H9 (cell line): ENCODE data around the gene GUCY2D. TPM values are rescaled to one million over a fixed set of nuclear protein-coding genes. Genes with fewer than 3 reads are reported as not detected.

ENCODE experiments used
- DNase-seq: peaks from one replicate; pipeline ENCODE4 v3.0.0-alpha.2; 2017
- H2AFZ ChIP-seq: one replicate; pipeline ENCODE4 v1.6.1; 2013; ENCODE audit warnings: mild to moderate bottlenecking, low read length, control low read depth, moderate library complexity
- H2AK5ac ChIP-seq: 2 replicates; pipeline ENCODE4 v1.6.1; 2013; ENCODE audit warnings: low read length, control low read depth, mixed read lengths; ENCODE audit not compliant: insufficient read length
- H2BK120ac ChIP-seq: one replicate; pipeline ENCODE4 v1.6.1; 2013; ENCODE audit warnings: low read depth, mild to moderate bottlenecking, low read length, control low read depth, inconsistent platforms; ENCODE audit not compliant: poor library complexity, severe bottlenecking
- H2BK12ac ChIP-seq: 2 replicates; pipeline ENCODE4 v1.6.1; 2013; ENCODE audit warnings: low read length, control low read depth, mixed read lengths, low read depth; ENCODE audit not compliant: insufficient read length
- H2BK15ac ChIP-seq: 2 replicates; pipeline ENCODE4 v1.6.1; 2013; ENCODE audit warnings: low read depth, low read length, control low read depth
- H2BK20ac ChIP-seq: one replicate; pipeline ENCODE4 v1.6.1; 2013; ENCODE audit warnings: low read depth, mild to moderate bottlenecking, low read length, control low read depth, inconsistent platforms; ENCODE audit not compliant: poor library complexity, severe bottlenecking
- H2BK5ac ChIP-seq: 2 replicates; pipeline ENCODE4 v1.6.1; 2013; ENCODE audit warnings: low read length, control low read depth, mixed read lengths; ENCODE audit not compliant: insufficient read length
- H3K14ac ChIP-seq: 2 replicates; pipeline ENCODE4 v1.6.1; 2013; ENCODE audit warnings: low read length, control low read depth; ENCODE audit not compliant: insufficient read depth
- H3K18ac ChIP-seq: 2 replicates; pipeline ENCODE4 v1.6.1; 2013; ENCODE audit warnings: low read depth, mild to moderate bottlenecking, mixed read lengths, low read length, control low read depth; ENCODE audit not compliant: insufficient read length
- H3K23ac ChIP-seq: 2 replicates; pipeline ENCODE4 v1.6.1; 2013; ENCODE audit warnings: low read length, control low read depth, mixed read lengths, low read depth; ENCODE audit not compliant: insufficient read length
- H3K23me2 ChIP-seq: 2 replicates; pipeline ENCODE4 v1.6.1; 2013; ENCODE audit warnings: low read depth, mild to moderate bottlenecking, mixed read lengths, low read length, control low read depth; ENCODE audit not compliant: insufficient read length, poor library complexity, severe bottlenecking
- H3K27ac ChIP-seq: 2 replicates; pipeline ENCODE4 v1.5.1; 2013; ENCODE audit warnings: low read length, control low read depth, mixed read lengths, low read depth; ENCODE audit not compliant: insufficient read length
- H3K27me3 ChIP-seq: 2 replicates; pipeline ENCODE4 v1.6.1; 2013; ENCODE audit warnings: low read length, control low read depth, inconsistent platforms; ENCODE audit not compliant: insufficient read depth
- H3K4ac ChIP-seq: 2 replicates; pipeline ENCODE4 v1.6.1; 2013; ENCODE audit warnings: low read depth, mild to moderate bottlenecking, control low read depth, inconsistent platforms, low read length, moderate library complexity
- H3K4me1 ChIP-seq: 2 replicates; pipeline ENCODE4 v1.6.1; 2013; ENCODE audit warnings: low read length, control low read depth, inconsistent platforms; ENCODE audit not compliant: insufficient read depth
- H3K4me2 ChIP-seq: 2 replicates; pipeline ENCODE4 v1.6.1; 2013; ENCODE audit warnings: low read length, control low read depth, mixed read lengths; ENCODE audit not compliant: insufficient read length, insufficient read depth
- H3K56ac ChIP-seq: 2 replicates; pipeline ENCODE4 v1.6.1; 2013; ENCODE audit warnings: low read depth, mild to moderate bottlenecking, mixed read lengths, low read length, control low read depth; ENCODE audit not compliant: insufficient read length
- H3K79me1 ChIP-seq: 2 replicates; pipeline ENCODE4 v1.6.1; 2013; ENCODE audit warnings: low read depth, mild to moderate bottlenecking, moderate library complexity, low read length, control low read depth, inconsistent platforms; ENCODE audit not compliant: insufficient read depth, poor library complexity, severe bottlenecking
- H3K79me2 ChIP-seq: 2 replicates; pipeline ENCODE4 v1.6.1; 2013; ENCODE audit warnings: low read length, control low read depth, inconsistent platforms; ENCODE audit not compliant: insufficient read depth
- H3K9ac ChIP-seq: 2 replicates; pipeline ENCODE4 v1.6.1; 2013; ENCODE audit warnings: low read length, control low read depth, mixed read lengths; ENCODE audit not compliant: insufficient read length; ENCODE audit errors: extremely low read depth
- H3K9me3 ChIP-seq: one replicate; pipeline ENCODE4 v1.6.1; 2013; ENCODE audit warnings: low read depth, low read length, inconsistent platforms; ENCODE audit not compliant: control insufficient read depth
- H3T11ph ChIP-seq: one replicate; pipeline ENCODE4 v1.6.1; 2013; ENCODE audit warnings: mild to moderate bottlenecking, low read length, control low read depth, inconsistent platforms
- H4K20me1 ChIP-seq: one replicate; pipeline ENCODE4 v1.6.1; 2013; ENCODE audit not compliant: control insufficient read depth, insufficient read length, insufficient read depth
- H4K5ac ChIP-seq: 2 replicates; pipeline ENCODE4 v1.6.1; 2013; ENCODE audit warnings: low read depth, mild to moderate bottlenecking, mixed read lengths, low read length, control low read depth; ENCODE audit not compliant: insufficient read length
- H4K8ac ChIP-seq: replicated peaks from 2 replicates; pipeline ENCODE4 v1.6.1; 2013; ENCODE audit warnings: low read length, control low read depth, mixed read lengths, low read depth; ENCODE audit not compliant: insufficient read length
- H4K91ac ChIP-seq: 2 replicates; pipeline ENCODE4 v1.6.1; 2013; ENCODE audit warnings: low read depth, mild to moderate bottlenecking, moderate library complexity, mixed read lengths, low read length, control low read depth; ENCODE audit not compliant: insufficient read length
- H3K27ac Mint-ChIP-seq, 3 experiments: 2 replicates in 2 of 3; 3 replicates in 1 of 3; pipeline ENCODE4 v1.8.0; 2020 to 2021; ENCODE audit warnings: mixed read lengths in 3 of 3, mild to moderate bottlenecking in 1 of 3, moderate library complexity in 1 of 3
- H3K27me3 Mint-ChIP-seq: 2 replicates; pipeline ENCODE4 v1.8.0; 2021; ENCODE audit warnings: low read depth, mild to moderate bottlenecking, moderate library complexity, mixed read lengths
- H3K36me3 Mint-ChIP-seq, 3 experiments: 2 replicates in 2 of 3; 3 replicates in 1 of 3; pipeline ENCODE4 v1.8.0; 2020 to 2021; ENCODE audit warnings: low read depth in 3 of 3, mixed read lengths in 3 of 3; ENCODE audit not compliant: insufficient read depth in 1 of 3
- H3K4me1 Mint-ChIP-seq, 2 experiments: 2 replicates each; pipeline ENCODE4 v1.8.0; 2020; ENCODE audit warnings: mixed read lengths in 2 of 2
- H3K4me3 Mint-ChIP-seq, 2 experiments: 2 replicates in 1 of 2; 3 replicates in 1 of 2; pipeline ENCODE4 v1.8.0; 2020 to 2021; ENCODE audit warnings: mild to moderate bottlenecking in 2 of 2, mixed read lengths in 2 of 2, moderate library complexity in 1 of 2
- H3K9me3 Mint-ChIP-seq, 2 experiments: 2 replicates in 1 of 2; 3 replicates in 1 of 2; pipeline ENCODE4 v1.8.0; 2020; ENCODE audit warnings: mild to moderate bottlenecking in 2 of 2, mixed read lengths in 2 of 2, moderate library complexity in 1 of 2
- WGBS: extraction: QIAGEN DNeasy Blood & Tissue Kit; methylation state at CpG from one replicate; pipeline ENCODE4 v1.1.7; 2013; ENCODE audit warnings: missing lambda C conversion rate, low lambda C conversion rate, mixed read lengths; ENCODE audit not compliant: insufficient read length; ENCODE audit errors: extremely low coverage; 5-methylcytosine and 5-hydroxymethylcytosine counted together
- total RNA-seq: library from RNA; stranded (reverse); gene quantifications from 2 replicates; pipeline ENCODE4 v1.2.1, GENCODE V29; 2021
- TF ChIP-seq, protein P1 (sequence below): fragments of 200-600 bp; sonication (generic); conservative IDR thresholded peaks from 3 replicates; pipeline ENCODE4 v1.8.0; 2021; ENCODE audit warnings: antibody characterized with exemption, mild to moderate bottlenecking

The GUCY2D gene
- total RNA-seq, 1 experiment from 2014 or later: 0.15 TPM

DNA sequence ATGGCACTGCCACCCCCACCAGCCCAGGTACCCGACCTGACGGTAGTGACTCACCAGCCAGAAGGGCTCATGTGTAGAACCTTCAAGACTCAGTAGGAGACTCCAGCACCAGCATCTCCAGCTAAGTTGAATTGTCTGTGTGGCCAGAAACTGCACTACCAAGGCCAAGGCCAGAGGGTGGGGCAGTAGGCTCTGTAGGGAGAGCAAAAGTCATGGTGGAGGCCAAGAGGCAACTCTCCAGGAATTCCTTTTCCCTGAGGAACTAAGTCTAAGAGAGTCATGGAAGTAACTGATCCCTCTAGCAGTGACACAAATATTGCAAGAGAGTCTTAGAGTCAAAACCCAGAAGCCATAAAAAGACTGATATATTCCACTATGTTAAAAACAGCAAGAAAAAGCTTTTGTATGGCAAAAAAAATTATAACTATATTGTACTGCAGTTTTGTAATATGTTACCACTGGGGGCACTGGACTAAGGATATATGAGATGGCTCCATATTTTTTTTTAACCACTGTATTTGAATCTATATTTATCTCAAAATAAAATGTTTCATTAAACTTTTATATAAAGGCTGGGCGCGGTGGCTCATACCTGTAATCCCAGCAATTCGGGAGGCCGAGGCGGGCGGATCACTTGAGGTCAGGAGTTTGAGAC is 30.2 kb upstream of the GUCY2D start:
- Histone ChIP-seq H3K79me1 (no peaks in the 10 kb centered on the region), H4K91ac (no peak overlapping the region), H2BK12ac (no peak overlapping the region), H2BK15ac (no peak overlapping the region), H3K4me1 (no peaks in the 10 kb centered on the region), H3K79me2 (no peaks in the 10 kb centered on the region), H4K5ac (no peak overlapping the region), H3K4me2 (no peak overlapping the region), H3K27me3 (no peaks in the 10 kb centered on the region), H3T11ph (no peak overlapping the region), H3K4ac (no peak overlapping the region), H3K18ac (no peak overlapping the region), H2AFZ (no peak overlapping the region), H4K8ac (no peak overlapping the region), H3K9ac (no peak overlapping the region), H3K56ac (no peak overlapping the region), H2BK120ac (no peak overlapping the region), H2BK5ac (no peak overlapping the region), H2BK20ac (no peak overlapping the region), H3K23ac (no peak overlapping the region), H3K9me3 (no peaks in the 10 kb centered on the region), H2AK5ac (no peak overlapping the region), H4K20me1 (no peaks in the 10 kb centered on the region), H3K14ac (no peak overlapping the region), H3K27ac (no peak overlapping the region), H3K23me2 (no peaks in the 10 kb centered on the region)
- TF ChIP-seq, protein P1, sequence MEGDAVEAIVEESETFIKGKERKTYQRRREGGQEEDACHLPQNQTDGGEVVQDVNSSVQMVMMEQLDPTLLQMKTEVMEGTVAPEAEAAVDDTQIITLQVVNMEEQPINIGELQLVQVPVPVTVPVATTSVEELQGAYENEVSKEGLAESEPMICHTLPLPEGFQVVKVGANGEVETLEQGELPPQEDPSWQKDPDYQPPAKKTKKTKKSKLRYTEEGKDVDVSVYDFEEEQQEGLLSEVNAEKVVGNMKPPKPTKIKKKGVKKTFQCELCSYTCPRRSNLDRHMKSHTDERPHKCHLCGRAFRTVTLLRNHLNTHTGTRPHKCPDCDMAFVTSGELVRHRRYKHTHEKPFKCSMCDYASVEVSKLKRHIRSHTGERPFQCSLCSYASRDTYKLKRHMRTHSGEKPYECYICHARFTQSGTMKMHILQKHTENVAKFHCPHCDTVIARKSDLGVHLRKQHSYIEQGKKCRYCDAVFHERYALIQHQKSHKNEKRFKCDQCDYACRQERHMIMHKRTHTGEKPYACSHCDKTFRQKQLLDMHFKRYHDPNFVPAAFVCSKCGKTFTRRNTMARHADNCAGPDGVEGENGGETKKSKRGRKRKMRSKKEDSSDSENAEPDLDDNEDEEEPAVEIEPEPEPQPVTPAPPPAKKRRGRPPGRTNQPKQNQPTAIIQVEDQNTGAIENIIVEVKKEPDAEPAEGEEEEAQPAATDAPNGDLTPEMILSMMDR: no peak; the same call in 2 of the 3 replicates
- H3K27me3 Mint-ChIP-seq: peaks cover 15% of the 10 kb centered on the region
- 0 out of 4 replicates have a peak, but pooled peaks cover 0 to 3% of the 10 kb centered on the region in 2 experiments for H3K4me1 Mint-ChIP-seq
- WGBS: no CpG with 5 or more reads among the region's 8 CpGs
- H3K27ac Mint-ChIP-seq: no peak overlapping the region
- H3K4me3 Mint-ChIP-seq: no peak overlapping the region
- peak; percentile 24 for DNase-seq
- no peaks in the 10 kb centered on the region; a peak in 2 of 7 replicates for H3K36me3 Mint-ChIP-seq
- peaks cover 12 to 16% of the 10 kb centered on the region in 2 experiments for H3K9me3 Mint-ChIP-seq
